HepG2 (cell line): ENCODE results near the gene SEMA3F. TPM values are rescaled to one million over a fixed set of nuclear protein-coding genes. Genes with fewer than 3 reads are reported as not detected.

Experiments
- BATF2 ChIP-seq: sonication (generic); formaldehyde crosslinking; IDR thresholded peaks from 2 replicates; pipeline ENCODE4 v1.8.0; 2022; ENCODE audit warnings: mild to moderate bottlenecking, missing genetic modification reagents, moderate library complexity
- BHLHE40 ChIP-seq: IDR thresholded peaks from 2 replicates; pipeline ENCODE4 v1.6.1; 2011; ENCODE audit warnings: low read length, improper control_type of control experiment
- CAMTA2 ChIP-seq: sonication (generic); formaldehyde crosslinking; IDR thresholded peaks from 2 replicates; pipeline ENCODE4 v1.4.0; 2020; ENCODE audit warnings: mild to moderate bottlenecking, missing genetic modification reagents, borderline replicate concordance
- CERS6 ChIP-seq: sonication (generic); formaldehyde crosslinking; IDR thresholded peaks from 2 replicates; pipeline ENCODE4 v1.5.0; 2020; ENCODE audit warnings: missing genetic modification reagents
- EP300 ChIP-seq, 3 experiments: sonication (generic) in 1 of 3; formaldehyde crosslinking in 1 of 3; IDR thresholded peaks; 2 replicates each; pipeline versions ENCODE4 v1.5.1 to v1.6.1; 2011 to 2020; ENCODE audit warnings: low read depth in 2 of 3, low read length in 2 of 3, borderline replicate concordance in 1 of 3, improper control_type of control experiment in 1 of 3, mild to moderate bottlenecking in 1 of 3, missing genetic modification reagents in 1 of 3, moderate library complexity in 1 of 3
- HMG20B ChIP-seq: conservative IDR thresholded peaks from 2 replicates; pipeline ENCODE4 v1.6.1; 2016; ENCODE audit warnings: missing genetic modification reagents, missing compliant biosample characterization
- KDM1A ChIP-seq: IDR thresholded peaks from 2 replicates; pipeline ENCODE4 v1.6.1; 2016; ENCODE audit warnings: missing compliant biosample characterization
- KLF16 ChIP-seq, 2 experiments: sonication (generic) in 1 of 2; formaldehyde crosslinking in 1 of 2; IDR thresholded peaks; 2 replicates each; pipeline versions ENCODE4 v1.6.1 to v1.8.0; 2016 to 2023; ENCODE audit warnings: missing genetic modification reagents in 2 of 2, missing compliant biosample characterization in 1 of 2
- MAF1 ChIP-seq: sonication (generic); formaldehyde crosslinking; IDR thresholded peaks from 2 replicates; pipeline ENCODE4 v1.5.0; 2020; ENCODE audit warnings: missing genetic modification reagents, borderline replicate concordance
- MAFG ChIP-seq: sonication (generic); formaldehyde crosslinking; IDR thresholded peaks from 2 replicates; pipeline ENCODE4 v1.5.1; 2020; ENCODE audit warnings: mild to moderate bottlenecking, missing genetic modification reagents
- MIER2 ChIP-seq: IDR thresholded peaks from 2 replicates; pipeline ENCODE4 v1.6.1; 2016; ENCODE audit warnings: missing biosample characterization, missing genetic modification reagents
- PAF1 ChIP-seq: IDR thresholded peaks from 2 replicates; pipeline ENCODE4 v1.6.1; 2016; ENCODE audit warnings: missing genetic modification reagents, missing compliant biosample characterization
- PHF5A ChIP-seq: IDR thresholded peaks from one replicate; pipeline ENCODE4 v1.6.1; 2018; ENCODE audit warnings: low read depth, missing genetic modification reagents; ENCODE audit not compliant: unreplicated experiment
- POLR2A ChIP-seq, 2 experiments: IDR thresholded peaks; 2 replicates each; pipeline ENCODE4 v1.6.1; 2011; ENCODE audit warnings: low read depth in 2 of 2, low read length in 2 of 2, mild to moderate bottlenecking in 1 of 2, moderate library complexity in 1 of 2; ENCODE audit not compliant: insufficient read depth in 1 of 2
- REXO4 ChIP-seq: sonication (generic); formaldehyde crosslinking; IDR thresholded peaks from 2 replicates; pipeline ENCODE4 v1.8.0; 2022; ENCODE audit warnings: missing genetic modification reagents, mild to moderate bottlenecking, borderline replicate concordance
- SNRNP70 ChIP-seq: fragments of 200-400 bp; formaldehyde crosslinking; IDR thresholded peaks from 2 replicates; pipeline ENCODE4 v1.6.1; 2017; ENCODE audit warnings: mild to moderate bottlenecking, low read depth, low read length, moderate library complexity
- SP1 ChIP-seq, 2 experiments: fragments of 450-650 bp in 1 of 2; sonication (generic) in 1 of 2; formaldehyde crosslinking in 1 of 2; IDR thresholded peaks; 2 replicates each; pipeline versions ENCODE4 v1.4.0 to v1.6.1; 2016 to 2020; ENCODE audit warnings: missing genetic modification reagents in 1 of 2
- ZBTB49 ChIP-seq: sonication (generic); formaldehyde crosslinking; IDR thresholded peaks from 2 replicates; pipeline ENCODE4 v1.4.0; 2020; ENCODE audit warnings: missing genetic modification reagents, borderline replicate concordance
- ZKSCAN8 ChIP-seq: IDR thresholded peaks from 2 replicates; pipeline ENCODE4 v1.6.1; 2016; ENCODE audit warnings: borderline replicate concordance, missing genetic modification reagents, missing compliant biosample characterization
- ZNF10 ChIP-seq: sonication (generic); formaldehyde crosslinking; IDR thresholded peaks from 2 replicates; pipeline ENCODE4 v1.4.0; 2020; ENCODE audit warnings: mild to moderate bottlenecking, low read depth, missing genetic modification reagents, borderline replicate concordance
- ZNF280B ChIP-seq: sonication (generic); formaldehyde crosslinking; IDR thresholded peaks from 2 replicates; pipeline ENCODE4 v1.5.0; 2020; ENCODE audit warnings: missing genetic modification reagents, mild to moderate bottlenecking, borderline replicate concordance
- ZNF446 ChIP-seq: sonication (generic); formaldehyde crosslinking; IDR thresholded peaks from 2 replicates; pipeline ENCODE4 v1.5.0; 2020; ENCODE audit warnings: mild to moderate bottlenecking, missing genetic modification reagents
- ZNF737 ChIP-seq: sonication (generic); formaldehyde crosslinking; IDR thresholded peaks from 2 replicates; pipeline ENCODE4 v1.5.0; 2020; ENCODE audit warnings: missing genetic modification reagents, mild to moderate bottlenecking, borderline replicate concordance
- ZNF766 ChIP-seq: sonication (generic); formaldehyde crosslinking; IDR thresholded peaks from 2 replicates; pipeline ENCODE4 v1.5.0; 2020; ENCODE audit warnings: missing genetic modification reagents, borderline replicate concordance
- polyA plus RNA-seq, 8 experiments: library from polyadenylated mRNA; depleted of rRNA in 3 of 8; stranded (reverse) in 7 of 8; unstranded in 1 of 8; fragments of >200 nt; fragmentation: Illumina TruSeq in 4 of 8; extraction: Trizol in 4 of 8; gene quantifications; 2 replicates each; pipeline versions ENCODE4 v1.2.1 to v1.2.3, GENCODE V29; 2011 to 2016; ENCODE audit warnings: low read depth in 4 of 8, missing spikeins in 1 of 8, mixed read lengths in 1 of 8; ENCODE audit not compliant: insufficient read depth in 1 of 8
- total RNA-seq, 5 experiments: library from RNA; depleted of rRNA; stranded (reverse); fragments of >200 nt; fragmentation: Illumina TruSeq; extraction: Trizol; gene quantifications; 2 replicates each; pipeline ENCODE4 v1.2.3, GENCODE V29; 2016; ENCODE audit warnings: low read depth in 1 of 5

SEMA3F gene
- total and polyA plus RNA-seq, 2 of the 13 experiments (the other 11 are each of a cell fraction or from before 2014, with no cell fraction given) = 7.6 to 17.2 TPM

DNA sequence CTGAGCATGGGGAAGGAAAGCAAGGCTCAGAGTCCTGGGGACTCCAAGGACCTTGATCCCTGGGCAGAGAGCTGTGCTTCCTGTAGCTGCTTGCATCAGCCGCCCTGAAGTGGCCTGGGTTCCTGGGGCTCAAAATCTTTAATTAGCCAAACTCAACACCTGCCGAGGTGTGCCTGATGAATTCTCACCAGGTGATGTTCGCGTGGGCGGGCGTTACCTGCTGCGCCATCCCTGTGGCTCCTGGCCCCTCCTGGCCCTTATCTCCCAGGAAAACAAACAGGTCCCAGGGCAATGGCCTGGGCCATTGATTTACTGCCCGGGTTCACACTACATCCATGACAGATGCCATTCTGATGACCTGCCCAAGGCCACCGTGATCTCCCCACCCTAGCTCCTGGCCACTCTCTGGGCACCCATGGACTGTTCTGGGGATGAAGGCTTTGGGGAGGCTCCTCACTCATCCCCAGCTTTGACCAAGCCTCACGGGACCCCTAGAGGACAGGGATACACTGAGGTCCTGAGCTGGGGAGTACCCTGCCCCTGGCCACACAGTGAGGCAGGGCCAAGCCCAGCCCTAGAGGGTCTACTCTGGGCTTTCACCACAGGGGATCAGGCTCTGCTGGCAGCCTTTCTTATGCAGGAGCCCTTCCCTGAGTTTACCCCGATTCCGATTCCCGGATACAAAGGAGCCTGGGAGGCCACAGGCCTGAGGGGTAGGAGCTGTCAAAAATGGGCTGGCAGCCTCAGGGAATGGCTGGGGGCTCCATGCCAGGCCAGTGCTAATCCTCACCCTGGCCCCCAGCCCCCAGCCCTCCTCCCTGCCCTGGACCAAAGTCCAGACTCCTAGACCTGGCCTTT is 55.6 kb downstream of the SEMA3F start (continued):
- TF ChIP-seq SP1 (IDR thresholded peaks at IDR 0.05) = no peak
- TF ChIP-seq SP1 (CRISPR knock-in tag; IDR thresholded peaks at IDR 0.05) = no peak
- TF ChIP-seq POLR2A (IDR thresholded peaks at IDR 0.05; ENCODE audit: insufficient read depth in 1 of 2, low read depth in 2 of 2, low read length in 2 of 2) = no peak
- TF ChIP-seq CAMTA2 (CRISPR knock-in tag) = no peak
- peak; percentile 7 for TF ChIP-seq PHF5A (CRISPR knock-in tag)
- TF ChIP-seq HMG20B = peak; percentile 85; the same call in 1 of the 2 replicates
- peak in 1 of 2 experiments; percentile 88; a peak in 3 of 4 replicates for TF ChIP-seq EP300 (IDR thresholded peaks at IDR 0.05; ENCODE audit: low read depth in 2 of 2, low read length in 2 of 2)
- TF ChIP-seq EP300 (CRISPR knock-in tag; IDR thresholded peaks at IDR 0.05; ENCODE audit: borderline replicate concordance) = peak; percentile 80; the same call in 1 of the 2 replicates
- TF ChIP-seq BHLHE40 = no peak
- peak; percentile 66; the same call in 1 of the 2 replicates for TF ChIP-seq KDM1A (CRISPR knock-in tag)
- TF ChIP-seq MAF1 = no peak
- TF ChIP-seq KLF16 (CRISPR knock-in tag; IDR thresholded peaks at IDR 0.05) = peak in 1 of 2 experiments; percentile 53; a peak in 1 of 4 replicates
- TF ChIP-seq ZNF10 (CRISPR knock-in tag) = no peak
- TF ChIP-seq CERS6 = no peak
- no peak; the same call in 1 of the 2 replicates for TF ChIP-seq ZNF280B (CRISPR knock-in tag)
- no peak for TF ChIP-seq SNRNP70
- TF ChIP-seq ZNF766 (CRISPR knock-in tag) = no peak
- TF ChIP-seq ZBTB49 (CRISPR knock-in tag) = no peak
- TF ChIP-seq ZKSCAN8 (CRISPR knock-in tag) = no peak
- TF ChIP-seq ZNF446 (CRISPR knock-in tag) = no peak
- TF ChIP-seq ZNF737 (CRISPR knock-in tag) = no peak
- TF ChIP-seq BATF2 = no peak
- no peak for TF ChIP-seq REXO4
- TF ChIP-seq MIER2 (CRISPR knock-in tag) = no peak; the same call in 1 of the 2 replicates
- no peak for TF ChIP-seq PAF1 (CRISPR knock-in tag)
- TF ChIP-seq MAFG (CRISPR knock-in tag) = no peak
